RWPE2 (cell line): ENCODE results near the gene KLF13.

Source experiments
- ATAC-seq: fragments of 200-7000 bp; cut with Tn5 transposase; 3 replicates; pipeline ENCODE4 v1.9.1; 2021; ENCODE audit warnings: low read depth
- DNase-seq: peaks from one replicate; pipeline ENCODE4 v3.0.0-alpha.2; 2020; ENCODE audit warnings: low spot score
- H3K27ac ChIP-seq: fragments of 450-650 bp; 2 replicates; pipeline ENCODE4 v1.5.1; 2017; ENCODE audit warnings: mild to moderate bottlenecking; ENCODE audit not compliant: poor library complexity, severe bottlenecking
- H3K27me3 ChIP-seq: fragments of 250-450 bp; sonication (Bioruptor Pico); 2 replicates; pipeline ENCODE4 v1.5.1; 2021; ENCODE audit warnings: mild to moderate bottlenecking, moderate library complexity; ENCODE audit not compliant: insufficient read depth, poor library complexity, severe bottlenecking
- H3K36me3 ChIP-seq: fragments of 250-450 bp; sonication (Bioruptor Pico); 2 replicates; pipeline ENCODE4 v1.5.1; 2020; ENCODE audit warnings: low read depth, mild to moderate bottlenecking, moderate library complexity
- H3K4me1 ChIP-seq: fragments of 250-450 bp; sonication (Bioruptor Pico); 2 replicates; pipeline ENCODE4 v1.5.1; 2021; ENCODE audit warnings: mild to moderate bottlenecking, moderate library complexity; ENCODE audit not compliant: insufficient read depth, poor library complexity, severe bottlenecking
- H3K4me3 ChIP-seq: fragments of 250-450 bp; sonication (Bioruptor Pico); 2 replicates; pipeline ENCODE4 v1.5.1; 2021; ENCODE audit warnings: mild to moderate bottlenecking, moderate library complexity; ENCODE audit not compliant: severe bottlenecking
- H3K9me3 ChIP-seq: fragments of 250-450 bp; sonication (Bioruptor Pico); 2 replicates; pipeline ENCODE4 v1.5.1; 2021; ENCODE audit warnings: mild to moderate bottlenecking, moderate library complexity; ENCODE audit not compliant: severe bottlenecking
- CTCF ChIP-seq: fragments of 450-650 bp; IDR thresholded peaks from one replicate; pipeline ENCODE4 v1.5.1; 2017; ENCODE audit warnings: mild to moderate bottlenecking, moderate library complexity; ENCODE audit not compliant: poor library complexity, severe bottlenecking

Gene KLF13

GRCh38 chr15:31360843-31361763, 34.5 kb downstream of the KLF13 start:
- H3K9me3 ChIP-seq = no peaks in the 10 kb centered on the region
- peak; percentile 25; the same call in 2 of the 3 replicates for ATAC-seq
- no peak for DNase-seq
- H3K4me1 ChIP-seq = peaks cover 60% of the 10 kb centered on the region
- H3K27me3 ChIP-seq = no peaks in the 10 kb centered on the region
- TF ChIP-seq CTCF = no peak
- no peak overlapping the region for H3K4me3 ChIP-seq
- peak overlapping the region; percentile 42 for H3K27ac ChIP-seq
- no peaks in the 10 kb centered on the region for H3K36me3 ChIP-seq

DNA sequence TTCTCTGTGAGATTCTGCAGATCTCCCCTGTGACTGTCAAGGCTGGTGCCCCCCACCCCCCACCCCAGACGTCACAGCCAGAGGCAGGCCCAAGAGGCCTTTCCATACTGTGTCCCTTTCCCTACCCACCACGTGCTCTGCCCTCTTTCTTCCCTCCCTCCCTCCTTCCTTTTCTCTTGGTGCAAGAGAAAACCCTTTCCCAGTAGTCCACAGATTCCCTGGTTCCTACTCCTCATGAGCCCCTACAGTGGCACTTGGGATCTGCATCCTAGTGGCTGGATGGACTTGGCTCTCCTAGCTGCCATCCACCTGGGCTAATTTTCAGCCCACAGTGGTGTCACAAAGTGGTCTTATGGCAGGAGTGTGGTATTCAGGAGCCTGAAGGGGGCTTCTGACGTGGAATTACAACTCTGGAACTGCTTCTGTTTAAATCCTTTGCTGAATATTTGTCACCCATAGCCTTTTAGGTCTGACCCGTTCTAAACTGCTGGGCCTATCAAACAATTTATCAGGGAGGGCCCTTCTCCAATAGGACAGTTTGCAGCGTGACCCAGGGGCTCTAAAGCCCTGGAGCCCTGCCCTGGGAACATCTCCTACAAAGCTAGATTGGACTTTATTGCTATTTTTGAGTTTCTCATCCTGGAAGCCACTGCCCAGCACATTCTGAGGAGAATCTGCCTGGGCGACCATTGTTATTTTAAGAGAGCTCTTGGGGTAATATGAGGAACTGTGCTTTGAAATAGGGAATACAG, 35.3 kb downstream of the KLF13 start:
- TF ChIP-seq CTCF = no peak
- Histone ChIP-seq H3K27me3 (no peaks in the 10 kb centered on the region), H3K27ac (peak overlapping the region; percentile 42), H3K36me3 (no peaks in the 10 kb centered on the region), H3K9me3 (no peaks in the 10 kb centered on the region), H3K4me1 (peaks cover 59% of the 10 kb centered on the region), H3K4me3 (no peak overlapping the region)
- DNase-seq (no peak), ATAC-seq (no peak)

DNA sequence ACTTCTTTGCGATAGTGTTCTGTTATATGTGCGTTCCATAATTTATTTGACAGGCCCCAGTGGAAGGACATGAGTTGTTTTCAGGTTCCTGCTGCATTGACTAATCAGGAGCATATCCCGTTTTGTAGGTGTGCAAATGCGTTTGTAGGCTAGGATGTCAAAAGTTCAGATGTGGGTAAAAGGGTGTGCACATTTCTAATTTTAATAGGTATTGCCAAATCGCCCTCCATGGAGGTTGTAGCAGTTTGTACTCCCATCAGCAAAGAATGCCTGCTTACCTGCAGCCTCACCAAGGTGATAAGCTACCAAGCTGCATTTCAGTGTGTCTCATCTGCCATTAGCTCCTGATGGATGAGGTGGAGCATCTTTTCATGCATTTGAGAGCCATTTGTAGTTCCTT, 36.3 kb downstream of the KLF13 start:
- Histone ChIP-seq H3K27me3 (no peaks in the 10 kb centered on the region), H3K36me3 (no peaks in the 10 kb centered on the region), H3K9me3 (no peaks in the 10 kb centered on the region), H3K4me1 (peaks cover 59% of the 10 kb centered on the region), H3K4me3 (no peak overlapping the region), H3K27ac (peak overlapping the region; percentile 42)
- ATAC-seq (no peak), DNase-seq (no peak)
- TF ChIP-seq CTCF = no peak

DNA sequence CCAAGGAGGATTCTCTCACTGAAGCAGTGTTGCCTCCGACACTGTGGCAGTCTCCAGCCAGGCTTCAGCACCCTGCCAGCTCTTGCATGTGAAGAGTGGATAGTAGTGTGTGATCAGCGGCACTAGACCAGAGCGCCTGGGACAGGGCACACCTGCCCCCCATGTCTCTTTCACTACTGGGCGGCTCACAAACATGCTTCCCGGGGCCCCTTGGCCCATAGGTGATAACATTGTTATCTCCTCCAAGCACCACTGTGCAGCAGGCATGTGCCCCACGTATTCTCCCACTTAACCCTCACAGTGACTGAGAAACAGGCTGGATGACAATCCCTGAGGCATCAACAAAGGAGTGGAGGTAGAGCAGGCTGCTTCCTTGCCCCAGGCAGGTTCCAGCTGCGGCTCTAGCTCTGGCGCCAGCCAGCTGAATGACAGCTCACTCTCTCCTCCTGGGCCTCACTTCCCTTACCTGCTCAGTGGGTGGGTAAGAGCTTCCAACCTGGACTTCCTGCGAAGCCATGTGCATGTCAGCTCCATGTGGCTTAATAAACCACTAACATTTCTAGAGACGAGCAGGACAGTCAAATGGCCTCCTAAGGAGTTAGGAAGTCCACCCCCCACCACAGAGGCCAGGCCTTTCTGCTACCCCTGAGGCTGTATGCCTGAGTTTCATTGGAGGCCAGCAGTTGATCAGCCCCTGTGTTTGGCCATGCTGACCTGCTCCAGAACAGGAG, 37.8 kb downstream of the KLF13 start:
- H3K4me1 ChIP-seq = peaks cover 59% of the 10 kb centered on the region

More for the DNA sequence above, 37.8 kb downstream of the KLF13 start:
- Histone ChIP-seq H3K27me3 (no peaks in the 10 kb centered on the region), H3K9me3 (peaks cover 5% of the 10 kb centered on the region), H3K36me3 (0 out of 2 replicates have a peak, but pooled peaks cover 4% of the 10 kb centered on the region), H3K4me3 (no peak overlapping the region), H3K27ac (peak overlapping the region; percentile 42)
- peak; percentile 51 for ATAC-seq
- TF ChIP-seq CTCF = no peak
- no peak for DNase-seq
